ENCODE measurements around the gene EHD1.
A peak's percentile ranks its signal among the peaks of the same experiment; 100 is the strongest.

The EHD1 gene

GRCh38 chr11:64869571-64870175, 8.7 kb downstream of the EHD1 start:
- H3K4me1 ChIP-seq (ENCODE audit: insufficient read depth, low read length, poor library complexity, severe bottlenecking): peaks cover 53% of the 10 kb centered on the region
- TF ChIP-seq EZH2phosphoT487 (IDR thresholded peaks at IDR 0.05; ENCODE audit: borderline replicate concordance) (no peak), CTCF (conservative IDR thresholded peaks at IDR 0.05; ENCODE audit: low read length) (peak; percentile 36)
- peak overlapping the region; percentile 89 for H3K4me2 ChIP-seq (ENCODE audit: low read depth, low read length, poor library complexity, severe bottlenecking)
- H3K4me3 ChIP-seq (ENCODE audit: low read length, poor library complexity, severe bottlenecking): peak overlapping the region; percentile 63
- peak overlapping the region; percentile 63 for H3K9ac ChIP-seq (ENCODE audit: low read depth, low read length, poor library complexity, severe bottlenecking)
- H3K9me2 ChIP-seq (replicated peaks; ENCODE audit: low read depth, low read length): no peaks in the 10 kb centered on the region
- H3K79me2 ChIP-seq (ENCODE audit: insufficient read depth, low read length): peaks cover 83% of the 10 kb centered on the region
- no peak overlapping the region for H2AFZ ChIP-seq (ENCODE audit: low read length)
- no peaks in the 10 kb centered on the region for H3F3A ChIP-seq (ENCODE audit: low read depth)
- H3K9me3 ChIP-seq (ENCODE audit: insufficient read depth, low read depth, low read length): no peaks in the 10 kb centered on the region
- peaks cover 6% of the 10 kb centered on the region; the same call in 1 of the 2 replicates for H3K36me3 ChIP-seq (ENCODE audit: insufficient read depth, low read length)
- H3K27me3 ChIP-seq (ENCODE audit: insufficient read depth, low read length, poor library complexity, severe bottlenecking): no peaks in the 10 kb centered on the region
- no peaks in the 10 kb centered on the region for H4K20me1 ChIP-seq (ENCODE audit: insufficient read depth, low read length, poor library complexity, severe bottlenecking)

GRCh38 chr11:64868904-64869570, 9.4 kb downstream of the EHD1 start:
- H3K4me1 ChIP-seq (ENCODE audit: insufficient read depth, low read length, poor library complexity, severe bottlenecking): peaks cover 58% of the 10 kb centered on the region
- H3K36me3 ChIP-seq (ENCODE audit: insufficient read depth, low read length): peaks cover 6% of the 10 kb centered on the region; the same call in 1 of the 2 replicates
- no peak overlapping the region for H3K4me3 ChIP-seq (ENCODE audit: low read length, poor library complexity, severe bottlenecking)
- TF ChIP-seq EZH2phosphoT487 (IDR thresholded peaks at IDR 0.05; ENCODE audit: borderline replicate concordance) (no peak), CTCF (conservative IDR thresholded peaks at IDR 0.05; ENCODE audit: low read length) (no peak)
- H3K27me3 ChIP-seq (ENCODE audit: insufficient read depth, low read length, poor library complexity, severe bottlenecking): no peaks in the 10 kb centered on the region
- H3K9me2 ChIP-seq (replicated peaks; ENCODE audit: low read depth, low read length): no peaks in the 10 kb centered on the region
- no peaks in the 10 kb centered on the region for H3K9me3 ChIP-seq (ENCODE audit: insufficient read depth, low read depth, low read length)
- no peak overlapping the region for H3K4me2 ChIP-seq (ENCODE audit: low read depth, low read length, poor library complexity, severe bottlenecking)
- no peak overlapping the region for H3K9ac ChIP-seq (ENCODE audit: low read depth, low read length, poor library complexity, severe bottlenecking)
- no peaks in the 10 kb centered on the region for H4K20me1 ChIP-seq (ENCODE audit: insufficient read depth, low read length, poor library complexity, severe bottlenecking)
- no peak overlapping the region for H2AFZ ChIP-seq (ENCODE audit: low read length)
- no peaks in the 10 kb centered on the region for H3F3A ChIP-seq (ENCODE audit: low read depth)
- peaks cover 84% of the 10 kb centered on the region for H3K79me2 ChIP-seq (ENCODE audit: insufficient read depth, low read length)

- H3K4me2 ChIP-seq (ENCODE audit: low read depth, low read length, poor library complexity, severe bottlenecking): no peak overlapping the region
- no peak overlapping the region for H3K9ac ChIP-seq (ENCODE audit: low read depth, low read length, poor library complexity, severe bottlenecking)
- H3F3A ChIP-seq (ENCODE audit: low read depth): no peaks in the 10 kb centered on the region
- H4K20me1 ChIP-seq (ENCODE audit: insufficient read depth, low read length, poor library complexity, severe bottlenecking): no peaks in the 10 kb centered on the region
- H3K36me3 ChIP-seq (ENCODE audit: insufficient read depth, low read length): peaks cover 2% of the 10 kb centered on the region; the same call in 1 of the 2 replicates
- peaks cover 90% of the 10 kb centered on the region for H3K79me2 ChIP-seq (ENCODE audit: insufficient read depth, low read length)
- peaks cover 61% of the 10 kb centered on the region for H3K4me1 ChIP-seq (ENCODE audit: insufficient read depth, low read length, poor library complexity, severe bottlenecking)
- no peak overlapping the region for H2AFZ ChIP-seq (ENCODE audit: low read length)
- no peak for TF ChIP-seq EZH2phosphoT487 (IDR thresholded peaks at IDR 0.05; ENCODE audit: borderline replicate concordance)
- TF ChIP-seq CTCF (conservative IDR thresholded peaks at IDR 0.05; ENCODE audit: low read length): no peak
- no peak overlapping the region for H3K4me3 ChIP-seq (ENCODE audit: low read length, poor library complexity, severe bottlenecking)
- no peaks in the 10 kb centered on the region for H3K9me2 ChIP-seq (replicated peaks; ENCODE audit: low read depth, low read length)
- no peaks in the 10 kb centered on the region for H3K27me3 ChIP-seq (ENCODE audit: insufficient read depth, low read length, poor library complexity, severe bottlenecking)
- no peaks in the 10 kb centered on the region for H3K9me3 ChIP-seq (ENCODE audit: insufficient read depth, low read depth, low read length)
These were observed 10.5 kb downstream of the EHD1 start for GRCh38 chr11:64867748-64868462.
